Uterus (tissue), 2 donors: ENCODE measurements around the gene DENND5B.

Source experiments
- CTCF ChIP-seq, 4 experiments: fragments of 200-600 bp in 2 of 4; fragments of 450-650 bp in 2 of 4; sonication (generic) in 2 of 4; IDR thresholded peaks; one replicate each; pipeline ENCODE4 v1.5.1; 2016 to 2019; ENCODE audit warnings: antibody characterized with exemption in 4 of 4, mild to moderate bottlenecking in 2 of 4, moderate library complexity in 1 of 4
- POLR2A ChIP-seq, 2 donors: fragments of 450-650 bp; IDR thresholded peaks; one replicate each; pipeline ENCODE4 v1.6.1; 2016; ENCODE audit warnings: antibody characterized with exemption in 2 of 2, mild to moderate bottlenecking in 1 of 2, moderate library complexity in 1 of 2

- no peak for TF ChIP-seq CTCF (IDR thresholded peaks at IDR 0.05)
- TF ChIP-seq POLR2A (IDR thresholded peaks at IDR 0.05), result no peak
Observed at GRCh38 chr12:31423405-31423804, 167.5 kb downstream of the DENND5B start.
